ENCODE results near the gene TNFRSF17.

TNFRSF17 gene

DNA sequence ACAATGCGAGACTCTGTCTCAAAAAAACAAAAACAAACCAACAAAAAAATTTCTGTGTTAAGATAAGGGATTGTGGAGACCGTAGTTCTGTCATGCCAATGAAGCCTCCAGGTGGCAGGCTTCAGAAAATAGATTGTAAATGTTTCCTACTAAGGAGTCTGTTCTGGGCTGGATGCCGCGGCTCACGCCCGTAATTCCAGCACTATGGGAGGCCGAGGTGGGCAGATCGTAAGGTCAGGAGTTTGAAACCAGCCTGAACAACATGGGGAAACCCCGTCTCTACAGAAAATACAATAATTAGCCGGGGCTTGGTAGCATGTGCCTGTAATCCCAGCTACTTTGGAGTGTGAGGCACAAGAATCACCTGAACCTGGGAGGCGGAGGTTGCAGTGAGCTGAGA, 7.1 kb downstream of the TNFRSF17 start:
- no peak for DNase-seq

DNA sequence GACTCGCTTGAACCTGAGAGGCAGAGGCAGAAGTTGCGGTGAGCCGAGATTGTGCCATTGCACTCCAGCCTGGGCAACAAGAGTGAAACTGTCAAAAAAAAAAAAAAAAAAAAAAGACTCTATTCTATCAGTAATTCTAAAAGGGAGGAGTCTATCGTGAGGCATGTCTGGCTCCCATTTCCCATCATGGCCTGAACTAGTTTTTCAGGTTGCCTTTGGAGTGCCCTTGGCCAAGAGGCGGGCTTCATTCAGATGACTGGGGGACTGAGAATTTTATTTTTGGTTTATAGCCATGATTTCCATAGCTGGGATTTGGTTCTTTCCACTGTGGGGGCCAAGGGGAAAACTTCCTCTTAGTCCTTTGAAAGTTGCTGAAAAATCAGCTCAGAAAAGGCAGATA, 8.1 kb downstream of the TNFRSF17 start:
- no peak for DNase-seq

DNA sequence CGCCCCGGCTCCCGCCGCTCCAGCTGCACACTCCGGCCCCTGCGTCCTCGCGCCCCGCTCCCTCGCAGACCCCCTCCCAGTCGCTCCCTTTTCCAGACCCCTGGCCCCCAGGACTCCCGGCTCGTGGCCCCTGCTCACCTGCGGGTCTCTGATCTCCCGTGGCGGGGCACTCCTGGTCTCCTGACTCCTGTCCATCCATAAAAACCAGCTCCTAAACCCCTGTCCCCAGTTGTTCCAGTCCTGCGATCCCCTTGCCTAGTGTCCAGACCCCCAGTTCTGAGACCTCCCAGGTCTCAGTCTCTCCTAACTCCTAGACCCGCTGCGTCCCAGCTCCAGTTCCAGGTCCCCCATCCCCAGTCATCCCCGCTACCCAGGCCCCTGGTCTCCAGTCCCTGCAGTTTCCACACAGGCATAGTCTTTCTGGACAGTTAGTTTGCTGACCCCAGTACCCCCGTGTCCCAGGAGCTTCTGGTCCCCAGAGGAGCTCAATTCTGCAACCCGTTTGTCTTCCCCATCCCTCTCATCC, 11.9 kb downstream of the TNFRSF17 start:
- DNase-seq, result no peak

- DNase-seq, result no peak
These were observed 12.5 kb downstream of the TNFRSF17 start for GRCh38 chr16:11977376-11978041.

- no peak for DNase-seq
These were observed 13.1 kb downstream of the TNFRSF17 start for GRCh38 chr16:11978080-11978479.

DNA sequence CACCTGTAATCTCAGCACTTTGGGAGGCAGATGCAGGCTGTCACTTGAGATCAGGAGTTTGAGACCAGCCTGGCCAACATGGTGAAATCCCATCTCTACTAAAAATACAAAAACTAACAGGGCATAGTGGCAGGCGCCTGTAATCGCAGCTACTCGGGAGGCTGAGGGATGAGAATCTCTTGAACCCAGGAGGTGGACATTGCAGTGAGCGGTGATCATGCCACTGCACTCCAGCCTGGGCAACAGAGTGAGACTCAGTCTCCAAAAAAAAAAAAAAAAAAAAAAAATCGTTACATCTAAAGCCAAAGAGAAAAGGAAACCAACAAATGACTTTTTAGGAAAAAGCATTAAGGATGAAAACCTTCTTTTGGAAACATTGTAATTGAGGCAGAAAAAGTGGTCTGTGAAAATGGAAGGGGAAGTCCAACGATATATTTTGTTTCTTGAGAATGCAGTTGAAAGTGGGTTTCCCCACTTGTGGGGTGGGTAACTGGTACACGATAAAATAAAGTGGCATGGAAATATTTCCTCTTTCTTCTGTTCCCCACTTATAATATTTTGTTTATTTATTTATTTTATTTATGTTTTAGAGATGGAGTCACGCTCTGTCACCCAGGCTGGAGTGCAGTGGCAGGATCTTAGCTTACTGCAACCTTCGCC, 14.1 kb downstream of the TNFRSF17 start:
- no peak for DNase-seq

DNA sequence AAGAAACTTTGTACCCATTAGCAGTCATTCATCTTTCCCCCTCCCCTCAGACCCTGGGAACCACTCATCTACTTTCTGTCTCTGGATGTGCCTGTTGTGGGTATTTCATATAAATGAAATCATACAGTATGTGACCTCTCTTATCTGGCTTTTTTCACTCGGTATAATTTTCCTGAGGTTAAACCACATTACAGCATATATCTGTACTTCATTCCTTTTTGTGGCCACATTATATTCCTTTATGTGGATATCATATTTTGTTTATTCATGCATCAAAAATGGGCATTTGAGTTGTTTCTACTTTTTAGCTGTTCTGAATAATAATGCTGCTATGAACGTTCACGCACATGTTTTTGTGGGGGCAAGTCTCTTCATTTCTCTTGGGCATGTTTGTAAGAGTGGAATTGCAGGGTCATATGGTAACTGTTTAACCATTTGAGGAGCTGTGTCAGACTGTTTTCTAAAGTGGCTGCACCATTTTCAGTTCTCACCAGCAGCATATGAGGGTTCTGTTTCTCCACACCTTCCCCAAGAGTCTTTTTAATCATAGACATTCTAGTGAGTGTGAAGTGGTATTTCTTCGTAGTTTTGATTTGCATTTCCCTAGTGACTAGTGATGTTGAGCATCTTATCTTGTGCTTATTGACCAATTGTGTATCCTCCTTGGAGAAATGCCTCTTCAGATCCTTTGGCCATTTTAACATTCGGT, 15.3 kb downstream of the TNFRSF17 start:
- DNase-seq, result no peak

- DNase-seq, result no peak
These were observed 20.2 kb downstream of the TNFRSF17 start for GRCh38 chr16:11985250-11985649.

- no peak for DNase-seq
These were observed 21.6 kb downstream of the TNFRSF17 start for GRCh38 chr16:11986521-11987057.

DNA sequence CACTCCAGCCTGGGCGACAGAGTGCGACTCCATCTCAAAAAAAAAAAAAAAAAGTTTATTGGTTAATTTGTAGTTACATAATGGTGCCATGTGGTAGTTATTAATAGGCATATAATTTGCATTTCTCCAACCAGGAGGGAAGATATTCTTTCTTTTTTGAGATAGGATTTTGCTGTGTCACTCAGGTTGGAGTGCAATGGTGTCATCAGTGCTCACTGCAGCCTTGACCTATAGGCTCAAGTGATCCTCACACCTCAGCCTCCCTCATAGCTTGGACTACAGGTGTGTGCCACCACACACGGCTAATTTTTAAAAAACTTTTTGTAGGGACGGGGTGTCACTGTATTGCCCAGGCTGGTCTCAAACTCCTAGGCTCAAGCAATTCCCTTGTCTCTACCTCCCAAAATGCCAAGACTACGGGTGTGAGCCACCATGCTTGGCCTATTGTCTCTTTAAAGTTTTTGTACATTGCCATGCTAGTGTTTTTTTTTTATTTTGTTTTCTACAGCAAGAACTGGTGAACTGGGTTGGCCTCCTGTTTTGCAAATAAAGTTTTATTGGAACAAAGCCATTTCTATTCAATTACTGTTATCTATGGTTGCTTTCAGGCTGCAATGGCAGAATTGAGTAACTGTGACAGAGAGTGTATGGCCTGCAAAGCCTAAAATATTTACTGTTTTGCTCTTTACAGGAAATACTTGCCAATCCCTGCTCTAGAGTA, 23.4 kb downstream of the TNFRSF17 start:
- DNase-seq, result no peak

GRCh38 chr16:11990702-11991390, 25.8 kb downstream of the TNFRSF17 start:
- no peak for DNase-seq

DNA sequence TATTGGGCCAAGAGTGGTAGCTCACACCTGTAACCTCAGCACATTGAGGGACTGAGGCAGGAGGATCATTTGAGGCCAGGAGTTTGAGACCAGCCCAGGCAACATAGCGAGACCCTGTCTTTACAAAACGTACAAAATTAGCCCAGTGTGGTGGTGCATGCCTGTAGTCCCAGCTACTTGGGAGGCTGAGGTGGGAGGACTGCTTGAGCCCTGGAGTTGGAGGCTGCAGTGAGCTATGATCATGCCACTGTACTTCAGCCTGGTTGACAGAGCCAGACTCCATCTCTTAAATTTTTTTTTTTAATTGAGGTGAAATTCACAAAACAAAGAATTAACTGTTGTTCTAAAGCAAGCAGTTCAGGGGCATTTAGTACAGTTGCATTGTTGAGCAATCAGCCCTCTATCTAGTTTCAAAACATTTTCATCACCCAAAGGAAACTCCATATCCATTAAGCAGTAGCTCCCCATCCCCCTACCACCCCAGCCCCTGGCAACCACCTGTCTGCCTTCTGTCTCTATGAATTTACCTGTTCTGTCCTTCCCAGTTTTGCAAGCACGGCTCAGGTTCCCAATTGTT, 27.1 kb downstream of the TNFRSF17 start:
- no peak for DNase-seq

GRCh38 chr16:11992586-11993524, 27.8 kb downstream of the TNFRSF17 start:
- DNase-seq, result no peak

- DNase-seq, result no peak
These were observed 29.4 kb downstream of the TNFRSF17 start for GRCh38 chr16:11994143-11995119.

GRCh38 chr16:11996433-11997330, 31.7 kb downstream of the TNFRSF17 start:
- DNase-seq, result no peak

DNA sequence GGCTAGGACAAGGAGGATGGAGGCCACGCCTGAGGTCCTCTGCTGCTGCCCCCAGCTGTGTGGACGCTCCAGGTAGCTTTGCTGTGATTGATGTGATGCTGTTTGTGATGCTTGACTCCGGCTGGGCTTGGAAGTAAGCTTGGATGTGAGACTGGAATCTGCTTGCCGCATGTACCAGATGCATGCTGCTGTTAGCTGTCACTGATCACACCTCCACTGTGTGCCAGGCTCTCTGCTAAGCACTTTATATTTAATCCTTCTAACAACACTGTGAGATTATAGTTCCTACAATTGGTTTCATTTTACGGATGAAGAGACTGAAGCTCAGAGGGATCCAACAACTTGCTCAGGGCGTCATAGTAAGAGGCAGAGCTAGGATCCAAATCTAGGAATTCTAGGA, 35.0 kb downstream of the TNFRSF17 start:
- DNase-seq, result no peak

GRCh38 chr16:12002447-12003006, 37.5 kb downstream of the TNFRSF17 start:
- no peak for DNase-seq

DNA sequence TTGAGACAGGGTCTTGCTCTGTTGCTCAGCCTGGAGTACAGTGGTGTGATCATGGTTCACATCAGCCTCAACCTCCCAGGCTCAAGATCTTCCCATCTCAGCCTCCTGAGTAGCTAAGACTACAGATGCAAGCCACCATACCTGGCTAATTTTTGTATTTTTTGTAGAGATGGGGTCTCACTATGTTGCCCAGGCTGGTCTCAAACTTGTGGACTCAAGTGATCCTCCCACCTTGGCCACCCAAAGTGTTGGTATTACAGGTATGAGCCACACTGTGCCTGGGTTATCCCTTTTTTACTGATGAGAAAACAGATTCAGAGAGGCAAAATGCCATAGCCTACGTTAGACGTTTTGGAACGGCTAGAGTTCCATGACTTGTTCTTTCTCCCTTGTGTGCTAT, 41.6 kb downstream of the TNFRSF17 start:
- no peak for DNase-seq
